Measurements from ENCODE around the gene CASR. TPM values are rescaled to one million over a fixed set of nuclear protein-coding genes. Genes with fewer than 3 reads are reported as not detected.

Gene CASR, protein sequence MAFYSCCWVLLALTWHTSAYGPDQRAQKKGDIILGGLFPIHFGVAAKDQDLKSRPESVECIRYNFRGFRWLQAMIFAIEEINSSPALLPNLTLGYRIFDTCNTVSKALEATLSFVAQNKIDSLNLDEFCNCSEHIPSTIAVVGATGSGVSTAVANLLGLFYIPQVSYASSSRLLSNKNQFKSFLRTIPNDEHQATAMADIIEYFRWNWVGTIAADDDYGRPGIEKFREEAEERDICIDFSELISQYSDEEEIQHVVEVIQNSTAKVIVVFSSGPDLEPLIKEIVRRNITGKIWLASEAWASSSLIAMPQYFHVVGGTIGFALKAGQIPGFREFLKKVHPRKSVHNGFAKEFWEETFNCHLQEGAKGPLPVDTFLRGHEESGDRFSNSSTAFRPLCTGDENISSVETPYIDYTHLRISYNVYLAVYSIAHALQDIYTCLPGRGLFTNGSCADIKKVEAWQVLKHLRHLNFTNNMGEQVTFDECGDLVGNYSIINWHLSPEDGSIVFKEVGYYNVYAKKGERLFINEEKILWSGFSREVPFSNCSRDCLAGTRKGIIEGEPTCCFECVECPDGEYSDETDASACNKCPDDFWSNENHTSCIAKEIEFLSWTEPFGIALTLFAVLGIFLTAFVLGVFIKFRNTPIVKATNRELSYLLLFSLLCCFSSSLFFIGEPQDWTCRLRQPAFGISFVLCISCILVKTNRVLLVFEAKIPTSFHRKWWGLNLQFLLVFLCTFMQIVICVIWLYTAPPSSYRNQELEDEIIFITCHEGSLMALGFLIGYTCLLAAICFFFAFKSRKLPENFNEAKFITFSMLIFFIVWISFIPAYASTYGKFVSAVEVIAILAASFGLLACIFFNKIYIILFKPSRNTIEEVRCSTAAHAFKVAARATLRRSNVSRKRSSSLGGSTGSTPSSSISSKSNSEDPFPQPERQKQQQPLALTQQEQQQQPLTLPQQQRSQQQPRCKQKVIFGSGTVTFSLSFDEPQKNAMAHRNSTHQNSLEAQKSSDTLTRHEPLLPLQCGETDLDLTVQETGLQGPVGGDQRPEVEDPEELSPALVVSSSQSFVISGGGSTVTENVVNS
- total RNA-seq (2022; extraction: Qiagen RNA extraction), result not detected in 5 replicates

DNA sequence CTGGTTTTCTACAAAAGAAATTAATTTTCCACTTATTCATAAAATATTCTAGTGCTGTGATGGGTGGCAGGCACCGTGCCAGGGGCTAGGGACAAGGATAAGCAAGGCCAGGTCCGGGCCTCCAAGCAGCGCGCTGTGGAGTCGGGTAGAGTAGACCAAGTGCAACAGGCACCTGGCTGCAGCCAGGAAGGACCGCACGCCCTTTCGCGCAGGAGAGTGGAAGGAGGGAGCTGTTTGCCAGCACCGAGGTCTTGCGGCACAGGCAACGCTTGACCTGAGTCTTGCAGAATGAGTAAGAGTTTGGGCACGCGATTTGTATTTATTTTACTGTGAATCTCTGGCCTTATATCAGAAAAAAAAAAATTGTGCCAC is at the start of gene CASR:
TSS of gene CASR (plus strand) at position 148 of the 372 bp plus-strand sequence. CDS start 70,522 bp downstream, outside the sequence.

DNA sequence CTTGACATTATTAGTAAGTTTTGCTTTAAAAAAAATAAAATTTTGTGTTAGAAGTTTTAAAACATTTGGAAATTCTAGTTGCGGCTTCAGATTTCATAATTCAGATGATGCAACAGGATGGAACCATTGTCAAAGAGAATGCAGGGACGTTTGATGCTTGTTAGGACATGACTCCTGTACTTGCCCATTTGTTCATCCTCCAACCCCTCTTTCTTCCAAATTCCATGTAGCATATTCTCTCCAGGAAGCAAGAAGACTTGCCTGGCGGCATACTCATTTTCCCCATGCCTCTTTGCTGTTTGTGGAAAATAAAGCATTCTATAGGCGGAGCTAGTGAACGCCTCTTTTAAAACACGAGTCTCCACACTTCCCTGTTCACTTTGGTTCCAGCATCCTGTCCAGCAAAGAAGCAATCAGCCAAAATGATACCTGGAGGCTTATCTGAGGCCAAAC is 141.4 kb downstream of the CASR start, which contains the start of gene CSTA:
TSS of gene CSTA (plus strand) at position 378 of the 453 bp plus-strand sequence. CDS start at position 423, 45 bp downstream.

Other genes with a start within 250 kb of the CASR start
- not detected in 5 replicates for gene ILDR1, start 161.4 kb upstream of the CASR start, total RNA-seq (2022; extraction: Qiagen RNA extraction)
- not detected in 5 replicates for gene CD86, start 128.3 kb upstream of the CASR start, total RNA-seq (2022; extraction: Qiagen RNA extraction)
- gene CSTA, start 141.6 kb downstream of the CASR start, total RNA-seq (2022; extraction: Qiagen RNA extraction), result 0.93 to 1.4 TPM (median 1.1 TPM) in 5 replicates
- 42.8 to 76.4 TPM (median 50.1 TPM) in 5 replicates for gene MIX23, start 199.6 kb downstream of the CASR start, total RNA-seq (2022; extraction: Qiagen RNA extraction)
- 31.3 to 36.7 TPM (median 34.7 TPM) in 5 replicates for gene FAM162A, start 200.5 kb downstream of the CASR start, total RNA-seq (2022; extraction: Qiagen RNA extraction)
- gene WDR5B, start 232.4 kb downstream of the CASR start, total RNA-seq (2022; extraction: Qiagen RNA extraction), result 2.5 to 3.7 TPM (median 3.4 TPM) in 5 replicates

Measured in A549 treated with Mapracorat at 1 μM for 4 hours (cell line).